K562 (cell line): Measurements from ENCODE around the gene CNOT6L. TPM values are rescaled to one million over a fixed set of nuclear protein-coding genes. Genes with fewer than 3 reads are reported as not detected.

Experiments used
- ATAC-seq: fragments of 200-7000 bp; cut with Tn5 transposase; 3 replicates; pipeline ENCODE4 v1.9.1; 2020; ENCODE audit warnings: moderate library complexity
- BruUV-seq: library from RNA; stranded (reverse); fragments of 400-500 nt; replicated peaks from 2 replicates; lab custom pipeline; 2021; lab: Mats Ljungman, UMichigan
- CTCF ChIA-PET: fragments of 300-600 bp; formaldehyde crosslinking; extraction: SDS; loops from one replicate; lab custom pipeline; 2021; ENCODE audit warnings: low intra/inter-chr PET ratio; lab: Yijun Ruan, JAX
- POLR2A ChIA-PET: fragments of 300-600, 350-650 bp; sonication (Branson Sonifier 250); formaldehyde crosslinking; extraction: SDS; loops from one replicate; lab custom pipeline; 2021; ENCODE audit warnings: antibody characterized with exemption, inconsistent platforms; lab: Yijun Ruan, JAX
- DNase-seq, 4 experiments: peaks; one replicate each; pipeline versions ENCODE4 v3.0.0 to v3.0.0-alpha.2; 2011 to 2018; ENCODE audit warnings: low spot score in 3 of 4, mixed read lengths in 3 of 4; ENCODE audit errors: extremely low read depth in 1 of 4
- FAIRE-seq: peaks from 2 replicates; lab custom pipeline; 2011; peaks lifted over from hg19 to GRCh38; lab: Jason Lieb, UNC
- H2AFZ ChIP-seq: 2 replicates; pipeline ENCODE4 v1.6.0; 2011; ENCODE audit warnings: low read depth, low read length, control low read depth, inconsistent platforms
- H3K27ac ChIP-seq: fragments of 200-600 bp; 3 replicates; pipeline ENCODE4 v1.8.0; 2011; ENCODE audit warnings: low read depth, mild to moderate bottlenecking, control low read depth, inconsistent platforms, low read length, moderate library complexity, mixed read lengths; ENCODE audit errors: extremely low read depth
- H3K27me3 ChIP-seq, 2 experiments: fragments of 300-600 bp in 1 of 2; 2 replicates in 1 of 2; 3 replicates in 1 of 2; pipeline versions ENCODE4 v1.6.0 to v1.8.0; 2011; ENCODE audit warnings: inconsistent platforms in 2 of 2, low read length in 2 of 2, mild to moderate bottlenecking in 1 of 2, mixed read lengths in 1 of 2, moderate library complexity in 1 of 2; ENCODE audit not compliant: control insufficient read depth in 2 of 2, insufficient read depth in 2 of 2
- H3K36me3 ChIP-seq: fragments of 300-600 bp; 3 replicates; pipeline ENCODE4 v1.8.0; 2011; ENCODE audit warnings: mild to moderate bottlenecking, low read length, inconsistent platforms; ENCODE audit not compliant: control insufficient read depth, insufficient read depth
- H3K4me1 ChIP-seq, 2 experiments: fragments of 200-600 bp in 1 of 2; replicated peaks in 1 of 2; 2 replicates in 1 of 2; 3 replicates in 1 of 2; pipeline versions ENCODE4 v1.5.1 to v1.8.0; 2011; ENCODE audit warnings: inconsistent platforms in 2 of 2, low read length in 2 of 2, mild to moderate bottlenecking in 1 of 2, mixed read lengths in 1 of 2, moderate library complexity in 1 of 2; ENCODE audit not compliant: control insufficient read depth in 2 of 2, insufficient read depth in 2 of 2
- H3K4me2 ChIP-seq: 2 replicates; pipeline ENCODE4 v1.6.1; 2011; ENCODE audit warnings: low read length, control low read depth, inconsistent platforms, mixed read lengths; ENCODE audit not compliant: insufficient read depth
- H3K4me3 ChIP-seq: fragments of 200-600 bp; sonication (generic), shearing (Covaris generic); 2 replicates; pipeline ENCODE4 v1.5.1; 2016; ENCODE audit warnings: control low read depth, inconsistent platforms
- H3K79me2 ChIP-seq: fragments of 200-600 bp; 3 replicates; pipeline ENCODE4 v1.8.0; 2011; ENCODE audit warnings: low read length, inconsistent platforms; ENCODE audit not compliant: control insufficient read depth, insufficient read depth
- H3K9ac ChIP-seq, 2 experiments: 2 replicates each; pipeline versions ENCODE4 v1.6.0 to v1.6.1; 2011; ENCODE audit warnings: low read depth in 2 of 2, low read length in 2 of 2, control low read depth in 1 of 2, inconsistent platforms in 1 of 2, mild to moderate bottlenecking in 1 of 2, mixed read lengths in 1 of 2; ENCODE audit not compliant: insufficient read depth in 1 of 2
- H3K9me1 ChIP-seq: one replicate; pipeline ENCODE4 v1.6.0; 2011; ENCODE audit warnings: inconsistent platforms, mild to moderate bottlenecking, low read length, moderate library complexity; ENCODE audit not compliant: control insufficient read depth, insufficient read depth
- H3K9me3 ChIP-seq: replicated peaks from 2 replicates; pipeline ENCODE4 v1.5.1; 2011; ENCODE audit warnings: low read depth, low read length, inconsistent platforms; ENCODE audit not compliant: control insufficient read depth, insufficient read depth
- H4K20me1 ChIP-seq: replicated peaks from 2 replicates; pipeline ENCODE4 v1.6.1; 2011; ENCODE audit warnings: low read length, inconsistent platforms, mixed read lengths; ENCODE audit not compliant: control insufficient read depth, insufficient read depth
- KLF13 ChIP-seq: fragments of 450-650 bp; IDR thresholded peaks from 2 replicates; pipeline ENCODE4 v1.6.1; 2016; ENCODE audit warnings: missing genetic modification characterization, low read depth, mild to moderate bottlenecking, missing compliant biosample characterization, moderate library complexity, borderline replicate concordance
- MTA3 ChIP-seq: fragments of 450-650 bp; formaldehyde crosslinking; IDR thresholded peaks from 2 replicates; pipeline ENCODE4 v1.6.1; 2017; ENCODE audit warnings: mild to moderate bottlenecking, borderline replicate concordance
- MYBL2 ChIP-seq, 2 experiments: fragments of 450-650 bp in 1 of 2; sonication (generic) in 1 of 2; formaldehyde crosslinking in 1 of 2; IDR thresholded peaks; 2 replicates each; pipeline versions ENCODE4 v1.6.1 to v1.8.1; 2017 to 2022; ENCODE audit warnings: borderline replicate concordance in 1 of 2, inconsistent platforms in 1 of 2, low read depth in 1 of 2, mild to moderate bottlenecking in 1 of 2, missing genetic modification reagents in 1 of 2, moderate library complexity in 1 of 2
- NFATC3 ChIP-seq: fragments of 450-650 bp; IDR thresholded peaks from 2 replicates; pipeline ENCODE4 v1.6.1; 2017; ENCODE audit warnings: mild to moderate bottlenecking
- NUFIP1 ChIP-seq: fragments of 450-650 bp; IDR thresholded peaks from 2 replicates; pipeline ENCODE4 v1.6.1; 2018; ENCODE audit not compliant: partially characterized antibody
- PML ChIP-seq: IDR thresholded peaks from 2 replicates; pipeline ENCODE4 v1.6.1; 2012; ENCODE audit warnings: low read length, inconsistent platforms
- TRIM24 ChIP-seq, 2 experiments: fragments of 450-650 bp; IDR thresholded peaks; 2 replicates each; pipeline ENCODE4 v1.6.1; 2016
- USF2 ChIP-seq: sonication (generic); formaldehyde crosslinking; IDR thresholded peaks from 2 replicates; pipeline ENCODE4 v1.5.0; 2020; ENCODE audit warnings: missing genetic modification reagents
- WHSC1 ChIP-seq: IDR thresholded peaks from one replicate; pipeline ENCODE4 v1.6.1; 2012; ENCODE audit warnings: low read length, control low read depth, inconsistent platforms
- YBX1 ChIP-seq: fragments of 450-650 bp; IDR thresholded peaks from 2 replicates; pipeline ENCODE4 v1.7.1; 2016; ENCODE audit warnings: mild to moderate bottlenecking
- ZC3H4 ChIP-seq: sonication (generic); formaldehyde crosslinking; IDR thresholded peaks from 2 replicates; pipeline ENCODE4 v1.9.0; 2021; ENCODE audit warnings: missing genetic modification reagents, borderline replicate concordance
- ZNF23 ChIP-seq: fragments of 250-450 bp; sonication (Bioruptor Pico); IDR thresholded peaks from 2 replicates; pipeline ENCODE4 v1.4.0; 2020; ENCODE audit warnings: mild to moderate bottlenecking
- ZNF584 ChIP-seq: fragments of 200-800 bp; sonication (Bioruptor generic); IDR thresholded peaks from 2 replicates; pipeline ENCODE4 v1.6.1; 2016; ENCODE audit warnings: low read depth, mild to moderate bottlenecking, missing genetic modification characterization, missing compliant biosample characterization
- ZSCAN32 ChIP-seq: fragments of 450-650 bp; formaldehyde crosslinking; IDR thresholded peaks from 2 replicates; pipeline ENCODE4 v1.4.0; 2020; ENCODE audit warnings: mild to moderate bottlenecking, moderate library complexity
- WGBS: fragments of 100-300 bp; shearing (Covaris generic); methylation state at CpG from one replicate; pipeline ENCODE4 v1.1.6; 2016; ENCODE audit warnings: low coverage, mixed read lengths; ENCODE audit not compliant: insufficient coverage; ENCODE audit errors: missing lambda C conversion rate; 5-methylcytosine and 5-hydroxymethylcytosine counted together
- in situ Hi-C: fragments of 300-500 bp; cut with MboI; formaldehyde crosslinking; loops from 4 replicates; pipeline ENCODE4 v1.15.0; 2018; ENCODE audit warnings: inconsistent platforms, mixed read lengths
- intact Hi-C: fragments of 100-400 bp; cut with micrococcal nuclease; formaldehyde crosslinking; loops from 2 replicates; pipeline ENCODE4 v1.14.2; 2022
- polyA plus RNA-seq, 8 experiments: library from polyadenylated mRNA; depleted of rRNA in 4 of 8; stranded (reverse) in 5 of 8; unstranded in 3 of 8; fragments of >200 nt; fragmentation: Nextera tagmentation in 2 of 8; fragmentation: Illumina TruSeq in 1 of 8; extraction: Ambion mirVana in 2 of 8; extraction: Trizol in 1 of 8; gene quantifications; 2 replicates each; pipeline versions ENCODE4 v1.2.1 to v1.2.3, GENCODE V29; 2011 to 2014; ENCODE audit warnings: inconsistent platforms in 1 of 8, missing spikeins in 1 of 8
- total RNA-seq, 7 experiments: library from RNA; depleted of rRNA in 6 of 7; stranded (reverse); fragments of >200 nt in 6 of 7; fragmentation: Illumina TruSeq in 2 of 7; extraction: Trizol in 2 of 7; gene quantifications; 2 replicates each; pipeline versions ENCODE4 v1.2.1 to v1.2.3, GENCODE V29; 2011 to 2021; ENCODE audit warnings: low replicate concordance in 1 of 7
- TF ChIP-seq, protein P1 (sequence below): IDR thresholded peaks from 2 replicates; pipeline ENCODE4 v1.6.1; 2016; ENCODE audit warnings: missing genetic modification characterization, missing compliant biosample characterization

CNOT6L gene
- total and polyA plus RNA-seq, 9 of the 15 experiments (the other 6 are each of a cell fraction or from before 2014, with no cell fraction given), result 3.7 to 27.9 (median 6.5) TPM

GRCh38 chr4:77714514-77714913 is 104.7 kb downstream of the CNOT6L start:
- Histone ChIP-seq H2AFZ (no peak overlapping the region), H3K9me1 (no peaks in the 10 kb centered on the region), H3K79me2 (no peaks in the 10 kb centered on the region), H3K36me3 (no peaks in the 10 kb centered on the region; the same call in 2 of the 3 replicates), H3K9ac (no peak overlapping the region), H3K9me3 (no peaks in the 10 kb centered on the region), H3K4me2 (no peak overlapping the region), H4K20me1 (no peaks in the 10 kb centered on the region), H3K4me3 (no peak overlapping the region)
- 94% methylated on average over 2 of the region's 2 CpGs for WGBS
- in situ Hi-C loops, result no loop called here
- CTCF ChIA-PET, result no interaction called here
- ATAC-seq (no peak), DNase-seq (no peak)
- intact Hi-C loops, result no loop called here
- no TSS peak for BruUV-seq
- POLR2A ChIA-PET, result no interaction called here
- TF ChIP-seq NUFIP1, result no peak
- no peak for TF ChIP-seq TRIM24 (IDR thresholded peaks at IDR 0.05)
- no peak for TF ChIP-seq ZC3H4 (CRISPR knock-in tag)
- no peak for TF ChIP-seq ZNF23 (CRISPR knock-in tag)
- TF ChIP-seq MTA3, result no peak
- no peak for TF ChIP-seq MYBL2 (IDR thresholded peaks at IDR 0.05; ENCODE audit: low read depth)
- no peak for TF ChIP-seq MYBL2 (CRISPR knock-in tag; IDR thresholded peaks at IDR 0.05; ENCODE audit: borderline replicate concordance)
- no peak for TF ChIP-seq WHSC1
- no peak for TF ChIP-seq NFATC3
- no peak for TF ChIP-seq PML
- no peak for TF ChIP-seq KLF13
- no peak for TF ChIP-seq USF2 (CRISPR knock-in tag)
- TF ChIP-seq YBX1, result no peak
- no peak for TF ChIP-seq ZNF584 (CRISPR knock-in tag)
- TF ChIP-seq, protein P1, sequence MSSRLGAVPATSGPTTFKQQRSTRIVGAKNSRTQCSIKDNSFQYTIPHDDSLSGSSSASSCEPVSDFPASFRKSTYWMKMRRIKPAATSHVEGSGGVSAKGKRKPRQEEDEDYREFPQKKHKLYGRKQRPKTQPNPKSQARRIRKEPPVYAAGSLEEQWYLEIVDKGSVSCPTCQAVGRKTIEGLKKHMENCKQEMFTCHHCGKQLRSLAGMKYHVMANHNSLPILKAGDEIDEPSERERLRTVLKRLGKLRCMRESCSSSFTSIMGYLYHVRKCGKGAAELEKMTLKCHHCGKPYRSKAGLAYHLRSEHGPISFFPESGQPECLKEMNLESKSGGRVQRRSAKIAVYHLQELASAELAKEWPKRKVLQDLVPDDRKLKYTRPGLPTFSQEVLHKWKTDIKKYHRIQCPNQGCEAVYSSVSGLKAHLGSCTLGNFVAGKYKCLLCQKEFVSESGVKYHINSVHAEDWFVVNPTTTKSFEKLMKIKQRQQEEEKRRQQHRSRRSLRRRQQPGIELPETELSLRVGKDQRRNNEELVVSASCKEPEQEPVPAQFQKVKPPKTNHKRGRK, result no peak
- TF ChIP-seq ZSCAN32 (CRISPR knock-in tag), result no peak
- TF ChIP-seq, all 486 proteins: peak for 0
- FAIRE-seq, result no peak
- H3K27me3 ChIP-seq, result no peaks in the 10 kb centered on the region
- H3K4me1 ChIP-seq, result no peaks in the 10 kb centered on the region
- no peak overlapping the region for H3K27ac ChIP-seq
